HG02981 (cell line): ENCODE results near the gene SECISBP2.
A peak's percentile ranks its signal among the peaks of the same experiment; 100 is the strongest.
"Not testable (repeated sequence)": the region's sequence is repeated elsewhere in the genome, so short reads cannot be mapped to it uniquely, and the experiment has no call there.

Experiments used
- ATAC-seq: cut with Tn5 transposase; IDR thresholded peaks from one replicate; pipeline ENCODE4 v1.9.1; 2021; ENCODE audit warnings: mild to moderate bottlenecking, moderate library complexity; ENCODE audit not compliant: unreplicated experiment

Gene SECISBP2

GRCh38 chr9:89363311-89363670 is 45.0 kb downstream of the SECISBP2 start:
- ATAC-seq = no peak

GRCh38 chr9:89363921-89364665 is 45.8 kb downstream of the SECISBP2 start:
- no peak for ATAC-seq

GRCh38 chr9:89364666-89365531 is 46.6 kb downstream of the SECISBP2 start:
- ATAC-seq = no peak

GRCh38 chr9:89365532-89365912 is 47.2 kb downstream of the SECISBP2 start:
- no peak for ATAC-seq

GRCh38 chr9:89366711-89367110 is 48.4 kb downstream of the SECISBP2 start:
- no peak for ATAC-seq

GRCh38 chr9:89367281-89367680 is 49.0 kb downstream of the SECISBP2 start:
- ATAC-seq = no peak

- no peak for ATAC-seq
Observed at GRCh38 chr9:89367726-89368437, 49.6 kb downstream of the SECISBP2 start.

GRCh38 chr9:89368550-89368949 is 50.2 kb downstream of the SECISBP2 start:
- ATAC-seq = no peak

- no peak for ATAC-seq
Observed at GRCh38 chr9:89368978-89369377, 50.7 kb downstream of the SECISBP2 start.

GRCh38 chr9:89370593-89370992 is 52.3 kb downstream of the SECISBP2 start:
- no peak for ATAC-seq

- ATAC-seq = not testable (repeated sequence)
Observed at GRCh38 chr9:89371791-89372190, 53.5 kb downstream of the SECISBP2 start.

GRCh38 chr9:89372230-89372816 is 54.0 kb downstream of the SECISBP2 start:
- ATAC-seq = no peak

GRCh38 chr9:89372979-89373378 is 54.7 kb downstream of the SECISBP2 start:
- no peak for ATAC-seq

- no peak for ATAC-seq
Observed at GRCh38 chr9:89374176-89374575, 55.9 kb downstream of the SECISBP2 start.

GRCh38 chr9:89375191-89375760 is 57.0 kb downstream of the SECISBP2 start:
- peak; percentile 71 for ATAC-seq

- no peak for ATAC-seq
Observed at GRCh38 chr9:89376286-89376685, 58.0 kb downstream of the SECISBP2 start.

GRCh38 chr9:89376741-89377351 is 58.5 kb downstream of the SECISBP2 start:
- no peak for ATAC-seq

GRCh38 chr9:89377411-89377810 is 59.1 kb downstream of the SECISBP2 start:
- ATAC-seq = no peak

GRCh38 chr9:89378541-89378940 is 60.2 kb downstream of the SECISBP2 start:
- no peak for ATAC-seq

- no peak for ATAC-seq
Observed at GRCh38 chr9:89379031-89379430, 60.7 kb downstream of the SECISBP2 start.
